Psoas muscle (tissue), 8 donors: ENCODE measurements around the gene AOPEP. TPM values are rescaled to one million over a fixed set of nuclear protein-coding genes. Genes with fewer than 3 reads are reported as not detected.

Experiments
- ATAC-seq, 4 donors: fragments of 200-7000 bp; cut with Tn5 transposase; one replicate each; pipeline ENCODE4 v1.9.1; 2020; ENCODE audit warnings: moderate library complexity in 3 of 4, mild to moderate bottlenecking in 2 of 4
- DNase-seq, 2 donors: peaks; one replicate each; pipeline ENCODE4 v3.0.0-alpha.2; 2020
- H3K27ac ChIP-seq: fragments of 200-600 bp; one replicate; pipeline ENCODE4 v1.8.0; 2022
- H3K27me3 ChIP-seq, 3 donors: fragments of 200-600 bp in 1 of 3; one replicate each; pipeline versions ENCODE4 v1.6.1 to v1.8.0; 2013 to 2022; ENCODE audit warnings: low read length in 2 of 3, mild to moderate bottlenecking in 2 of 3, moderate library complexity in 1 of 3; ENCODE audit not compliant: insufficient read depth in 3 of 3
- H3K36me3 ChIP-seq, 2 donors: fragments of 200-600 bp in 1 of 2; one replicate each; pipeline versions ENCODE4 v1.6.1 to v1.8.0; 2013 to 2022; ENCODE audit warnings: low read depth in 1 of 2, mild to moderate bottlenecking in 1 of 2, moderate library complexity in 1 of 2; ENCODE audit not compliant: insufficient read depth in 1 of 2
- H3K4me1 ChIP-seq: fragments of 200-600 bp; one replicate; pipeline ENCODE4 v1.8.0; 2022
- H3K4me3 ChIP-seq: fragments of 200-600 bp; one replicate; pipeline ENCODE4 v1.8.0; 2022; ENCODE audit warnings: mild to moderate bottlenecking
- H3K9me3 ChIP-seq: fragments of 200-600 bp; one replicate; pipeline ENCODE4 v1.8.0; 2022
- WGBS, 3 donors: extraction: QIAGEN DNeasy Blood & Tissue Kit; methylation state at CpG; one replicate each; pipeline versions ENCODE4 v1.1.6 to v1.1.7; 2013; 5-methylcytosine and 5-hydroxymethylcytosine counted together
- intact Hi-C, 2 donors: fragments of 100-400 bp; cut with DNase I; formaldehyde crosslinking; loops; one replicate each; pipeline versions ENCODE4 v1.11.0 to v1.14.2; 2022
- polyA plus RNA-seq, 3 donors: library from polyadenylated mRNA; stranded (reverse); fragments of 200-250 nt; gene quantifications; one replicate each; pipeline ENCODE4 v1.2.3, GENCODE V29; 2013
- total RNA-seq, 4 donors: library from RNA; stranded (reverse); fragmentation: NEBNext Ultra II Directional in 2 of 4; extraction: Animal tissue kit (Norgen Biotek cat#: 25700) in 2 of 4; gene quantifications; one replicate each; pipeline versions ENCODE4 v1.2.1 to v1.2.4, GENCODE V29; 2021 to 2023
- TF ChIP-seq, protein P1 (sequence below): fragments of 200-600 bp; IDR thresholded peaks from one replicate; pipeline ENCODE4 v1.8.0; 2022; ENCODE audit warnings: antibody characterized with exemption
- donor health status: healthy with polysubstance abuse.
- donor health status: DM: no; HTN: no; CAD: no; lungs with moderate emphysema.
- donor health status: Bipolar disorder and iron deficiency.
- donor health status: healthy.
- donor health status: DM: yes; HTN: yes; CAD: no.
- donor health status: DM: no; HTN: no; CAD: no.
- donor health status: DM: no; HTN: no; CAD: no.
- donor health status: DM: yes; HTN: yes; CAD: no.

AOPEP gene
- total and polyA plus RNA-seq, 7 donors: 46.4 to 96.9 (median 78.6) TPM

DNA sequence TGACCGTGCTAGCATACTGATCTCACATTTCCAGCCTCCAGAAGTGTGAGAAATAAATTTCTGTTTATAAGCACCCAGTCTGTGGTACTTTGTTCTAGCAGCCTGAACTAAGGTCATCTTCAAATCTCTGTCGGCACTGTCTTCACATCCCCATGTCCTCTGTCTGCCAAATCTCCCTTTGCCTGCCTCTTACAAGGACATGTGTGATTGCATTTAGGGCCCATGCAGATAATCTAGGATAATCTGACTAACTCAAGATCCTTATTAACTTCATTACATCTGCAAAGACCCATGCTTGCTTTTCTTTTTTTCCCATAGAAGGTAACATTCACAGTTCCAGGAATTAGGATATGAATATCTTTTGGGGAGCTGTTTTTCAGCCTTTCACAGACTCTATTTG is 132.7 kb downstream of the AOPEP start:
- Histone ChIP-seq H3K27ac (no peak overlapping the region), H3K4me3 (no peak overlapping the region), H3K36me3 (no peaks in the 10 kb centered on the region), H3K4me1 (peaks cover 19% of the 10 kb centered on the region), H3K27me3 (no peaks in the 10 kb centered on the region), H3K9me3 (no peaks in the 10 kb centered on the region)
- DNase-seq (no peak), ATAC-seq (no peak)
- intact Hi-C loops: no loop called here
- TF ChIP-seq, protein P1, sequence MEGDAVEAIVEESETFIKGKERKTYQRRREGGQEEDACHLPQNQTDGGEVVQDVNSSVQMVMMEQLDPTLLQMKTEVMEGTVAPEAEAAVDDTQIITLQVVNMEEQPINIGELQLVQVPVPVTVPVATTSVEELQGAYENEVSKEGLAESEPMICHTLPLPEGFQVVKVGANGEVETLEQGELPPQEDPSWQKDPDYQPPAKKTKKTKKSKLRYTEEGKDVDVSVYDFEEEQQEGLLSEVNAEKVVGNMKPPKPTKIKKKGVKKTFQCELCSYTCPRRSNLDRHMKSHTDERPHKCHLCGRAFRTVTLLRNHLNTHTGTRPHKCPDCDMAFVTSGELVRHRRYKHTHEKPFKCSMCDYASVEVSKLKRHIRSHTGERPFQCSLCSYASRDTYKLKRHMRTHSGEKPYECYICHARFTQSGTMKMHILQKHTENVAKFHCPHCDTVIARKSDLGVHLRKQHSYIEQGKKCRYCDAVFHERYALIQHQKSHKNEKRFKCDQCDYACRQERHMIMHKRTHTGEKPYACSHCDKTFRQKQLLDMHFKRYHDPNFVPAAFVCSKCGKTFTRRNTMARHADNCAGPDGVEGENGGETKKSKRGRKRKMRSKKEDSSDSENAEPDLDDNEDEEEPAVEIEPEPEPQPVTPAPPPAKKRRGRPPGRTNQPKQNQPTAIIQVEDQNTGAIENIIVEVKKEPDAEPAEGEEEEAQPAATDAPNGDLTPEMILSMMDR: no peak
- WGBS, 3 donors: 78 to 88% (median 80%) methylated on average over 2 of the region's 2 CpGs

DNA sequence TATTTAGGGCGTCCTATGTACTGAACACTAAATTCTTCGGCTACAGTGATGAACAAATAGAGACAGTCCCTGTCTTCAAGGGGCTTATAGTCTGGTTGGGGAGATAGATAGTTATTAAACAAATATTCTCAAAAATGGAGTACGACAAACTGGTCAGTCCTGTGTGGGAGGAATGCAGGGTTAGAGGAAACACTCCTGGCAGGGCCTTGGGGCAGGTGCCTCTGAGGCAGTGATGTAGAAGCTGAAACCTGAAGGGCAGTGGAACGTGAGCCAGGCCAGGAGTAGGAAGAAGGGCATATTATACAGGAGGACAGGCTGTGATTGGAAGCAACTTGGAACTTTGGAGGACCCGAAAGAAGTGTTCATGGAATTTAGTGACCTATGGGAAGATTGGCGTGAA is 133.4 kb downstream of the AOPEP start:
- Histone ChIP-seq H3K27ac (no peak overlapping the region), H3K4me1 (peaks cover 25% of the 10 kb centered on the region), H3K36me3 (no peaks in the 10 kb centered on the region), H3K9me3 (no peaks in the 10 kb centered on the region), H3K4me3 (no peak overlapping the region), H3K27me3 (no peaks in the 10 kb centered on the region)
- WGBS, 3 donors: 90 to 94% (median 90%) methylated on average over 6 of the region's 6 CpGs
- ATAC-seq (no peak), DNase-seq (no peak)
- TF ChIP-seq, protein P1: no peak
- intact Hi-C loops: loop anchor here in 1 of 2 donors (5.0 kb wide), 1 partner anchor 33 kb away; no protein-coding TSS in a partner anchor

- intact Hi-C loops: loop anchor here in 1 of 2 donors (5.0 kb wide), 1 partner anchor 34 kb away; no protein-coding TSS in a partner anchor
- H3K9me3 ChIP-seq: no peaks in the 10 kb centered on the region
- H3K4me1 ChIP-seq: peaks cover 36% of the 10 kb centered on the region
- no peak for DNase-seq
- H3K36me3 ChIP-seq: no peaks in the 10 kb centered on the region
- peak in 3 of 4 donors; percentile 27 to 42 (median 39) for ATAC-seq
- no peaks in the 10 kb centered on the region for H3K27me3 ChIP-seq
- H3K4me3 ChIP-seq: no peak overlapping the region
- TF ChIP-seq, protein P1: no peak
- H3K27ac ChIP-seq: peak overlapping the region; percentile 77
- 64 to 79% (median 64%) methylated on average over 10 of the region's 10 CpGs for WGBS, 3 donors
Measured at GRCh38 chr9:94860678-94861588, 134.4 kb downstream of the AOPEP start.

- ATAC-seq: peak; percentile 67 to 83 (median 75)
Measured at GRCh38 chr9:94861589-94862272, 135.2 kb downstream of the AOPEP start.

More at GRCh38 chr9:94861589-94862272, 135.2 kb downstream of the AOPEP start:
- Histone ChIP-seq H3K27ac (peak overlapping the region; percentile 77), H3K4me3 (no peak overlapping the region), H3K9me3 (no peaks in the 10 kb centered on the region), H3K27me3 (no peaks in the 10 kb centered on the region), H3K4me1 (peaks cover 42% of the 10 kb centered on the region), H3K36me3 (no peaks in the 10 kb centered on the region)
- intact Hi-C loops: loop anchor here in 1 of 2 donors (5.0 kb wide), 1 partner anchor 34 kb away; no protein-coding TSS in a partner anchor
- no peak for DNase-seq
- 61 to 71% (median 63%) methylated on average over 11 of the region's 11 CpGs for WGBS, 3 donors
- TF ChIP-seq, protein P1: no peak
